ENCODE data around the gene C11orf21. TPM values are rescaled to one million over a fixed set of nuclear protein-coding genes. Genes with fewer than 3 reads are reported as not detected.

The C11orf21 gene
- total RNA-seq, 2 experiments from 2014 or later = 66.4 to 81.0 TPM

GRCh38 chr11:2310073-2310785 is 8.5 kb upstream of the C11orf21 start:
- H3K36me3 Mint-ChIP-seq (ENCODE audit: low read depth) = peaks cover 10% of the 10 kb centered on the region
- peaks cover 16% of the 10 kb centered on the region for H3K4me1 Mint-ChIP-seq
- H3K4me3 Mint-ChIP-seq = no peak overlapping the region
- ChIA-PET POLR2A (no interaction called here), CTCF (interaction anchor here (3.2 to 7.0 kb wide), 2 partner anchors 90 to 110 kb away, joined by 13 to 134 read pairs; partner anchors contain the start of gene TSSC4)
- H3K27me3 Mint-ChIP-seq = no peaks in the 10 kb centered on the region
- no peak for DNase-seq
- no peak overlapping the region for H3K27ac Mint-ChIP-seq
- no peaks in the 10 kb centered on the region for H3K9me3 Mint-ChIP-seq

- Mint-ChIP-seq H3K27me3 (no peaks in the 10 kb centered on the region), H3K36me3 (ENCODE audit: low read depth) (peaks cover 13% of the 10 kb centered on the region), H3K4me1 (peaks cover 21% of the 10 kb centered on the region), H3K27ac (no peak overlapping the region), H3K4me3 (no peak overlapping the region), H3K9me3 (no peaks in the 10 kb centered on the region)
- ChIA-PET CTCF (interaction anchor here (1.0 to 7.0 kb wide), 3 partner anchors 74 to 111 kb away, joined by 3 to 134 read pairs (median 13); partner anchors contain the start of gene TSSC4), POLR2A (no interaction called here)
- DNase-seq = no peak
These were observed 7.7 kb upstream of the C11orf21 start for GRCh38 chr11:2309251-2310072.

- H3K9me3 Mint-ChIP-seq = no peaks in the 10 kb centered on the region
- no peak overlapping the region for H3K27ac Mint-ChIP-seq
- H3K4me3 Mint-ChIP-seq = no peak overlapping the region
- no peak for DNase-seq
- peaks cover 13% of the 10 kb centered on the region for H3K36me3 Mint-ChIP-seq (ENCODE audit: low read depth)
- H3K4me1 Mint-ChIP-seq = peaks cover 26% of the 10 kb centered on the region
- no peaks in the 10 kb centered on the region for H3K27me3 Mint-ChIP-seq
- POLR2A ChIA-PET = no interaction called here
- CTCF ChIA-PET = interaction anchor here (1.0 to 7.0 kb wide), 3 partner anchors 74 to 112 kb away, joined by 3 to 134 read pairs (median 13); partner anchors contain the start of gene TSSC4
These were observed 7.0 kb upstream of the C11orf21 start for GRCh38 chr11:2308713-2309112.

- Mint-ChIP-seq H3K27me3 (no peaks in the 10 kb centered on the region), H3K4me3 (no peak overlapping the region), H3K27ac (peak overlapping the region; percentile 50), H3K4me1 (peaks cover 33% of the 10 kb centered on the region), H3K36me3 (ENCODE audit: low read depth) (peaks cover 14% of the 10 kb centered on the region), H3K9me3 (no peaks in the 10 kb centered on the region)
- ChIA-PET CTCF (interaction anchor here (1.5 to 7.0 kb wide), 3 partner anchors 23 to 114 kb away, joined by 3 to 134 read pairs (median 18); no protein-coding TSS in a partner anchor), POLR2A (no interaction called here)
- DNase-seq = no peak
These were observed 6.0 kb upstream of the C11orf21 start for GRCh38 chr11:2307501-2308331.

GRCh38 chr11:2306877-2307500 is 5.3 kb upstream of the C11orf21 start:
- Mint-ChIP-seq H3K27ac (no peak overlapping the region), H3K4me1 (peaks cover 37% of the 10 kb centered on the region), H3K4me3 (no peak overlapping the region), H3K36me3 (ENCODE audit: low read depth) (peaks cover 17% of the 10 kb centered on the region), H3K9me3 (no peaks in the 10 kb centered on the region), H3K27me3 (no peaks in the 10 kb centered on the region)
- CTCF ChIA-PET = interaction anchor here (1.0 to 7.0 kb wide), 8 partner anchors 23 to 582 kb away, joined by 3 to 134 read pairs (median 5); partner anchors contain the start of genes CD81 and TSSC4
- DNase-seq = no peak
- POLR2A ChIA-PET = no interaction called here

GRCh38 chr11:2306452-2306823 is 4.7 kb upstream of the C11orf21 start:
- peak overlapping the region; percentile 96 for H3K4me3 Mint-ChIP-seq
- no peaks in the 10 kb centered on the region for H3K9me3 Mint-ChIP-seq
- H3K36me3 Mint-ChIP-seq (ENCODE audit: low read depth) = peaks cover 21% of the 10 kb centered on the region
- ChIA-PET CTCF (interaction anchor here (1.0 to 7.0 kb wide), 12 partner anchors 9 to 582 kb away, joined by 3 to 134 read pairs (median 5); partner anchors contain the start of genes ASCL2, CD81 and TSSC4), POLR2A (interaction anchor here (0.7 kb wide), 1 partner anchor 14 kb away, joined by 3 read pairs; no protein-coding TSS in a partner anchor)
- peak overlapping the region; percentile 96 for H3K27ac Mint-ChIP-seq
- no peak for DNase-seq
- no peaks in the 10 kb centered on the region for H3K27me3 Mint-ChIP-seq
- peaks cover 43% of the 10 kb centered on the region for H3K4me1 Mint-ChIP-seq

- no peaks in the 10 kb centered on the region for H3K27me3 Mint-ChIP-seq
- H3K9me3 Mint-ChIP-seq = no peaks in the 10 kb centered on the region
- peak; percentile 42 for DNase-seq
- peak overlapping the region; percentile 96 for H3K4me3 Mint-ChIP-seq
- H3K36me3 Mint-ChIP-seq (ENCODE audit: low read depth) = peaks cover 21% of the 10 kb centered on the region
- ChIA-PET POLR2A (interaction anchor here (0.7 kb wide), 1 partner anchor 14 kb away, joined by 3 read pairs; no protein-coding TSS in a partner anchor), CTCF (interaction anchor here (0.7 to 7.0 kb wide), 26 partner anchors 9 to 586 kb away, joined by 3 to 134 read pairs (median 4); partner anchors contain the start of genes ASCL2, CD81 and TSSC4)
- peaks cover 43% of the 10 kb centered on the region for H3K4me1 Mint-ChIP-seq
- H3K27ac Mint-ChIP-seq = peak overlapping the region; percentile 96
These were observed 4.2 kb upstream of the C11orf21 start for GRCh38 chr11:2305788-2306451.

- POLR2A ChIA-PET = no interaction called here
- Mint-ChIP-seq H3K36me3 (ENCODE audit: low read depth) (peaks cover 24% of the 10 kb centered on the region), H3K9me3 (no peaks in the 10 kb centered on the region), H3K4me1 (peaks cover 47% of the 10 kb centered on the region), H3K27ac (peak overlapping the region; percentile 96), H3K27me3 (no peaks in the 10 kb centered on the region), H3K4me3 (peak overlapping the region; percentile 96)
- CTCF ChIA-PET = interaction anchor here (0.6 to 7.0 kb wide), 35 partner anchors 9 to 1704 kb away, joined by 3 to 134 read pairs (median 4); partner anchors contain the start of genes ASCL2, CD81 and TSSC4
- peak; percentile 71 for DNase-seq
These were observed 3.5 kb upstream of the C11orf21 start for GRCh38 chr11:2305140-2305778.

- H3K4me1 Mint-ChIP-seq = peaks cover 49% of the 10 kb centered on the region
- no peaks in the 10 kb centered on the region for H3K9me3 Mint-ChIP-seq
- no peaks in the 10 kb centered on the region for H3K27me3 Mint-ChIP-seq
- DNase-seq = peak; percentile 5
- ChIA-PET CTCF (interaction anchor here (0.6 to 7.0 kb wide), 31 partner anchors 8 to 1703 kb away, joined by 3 to 134 read pairs (median 4); partner anchors contain the start of genes CD81 and TSSC4), POLR2A (interaction anchor here (0.9 kb wide), 1 partner anchor 73 kb away, joined by 3 read pairs; the partner anchor contains the start of gene CD81)
- H3K4me3 Mint-ChIP-seq = peak overlapping the region; percentile 96
- peak overlapping the region; percentile 78 for H3K27ac Mint-ChIP-seq
- peaks cover 25% of the 10 kb centered on the region for H3K36me3 Mint-ChIP-seq (ENCODE audit: low read depth)
These were observed 2.9 kb upstream of the C11orf21 start for GRCh38 chr11:2304506-2305139.

GRCh38 chr11:2303627-2304505 is 2.1 kb upstream of the C11orf21 start:
- DNase-seq = no peak
- no peaks in the 10 kb centered on the region for H3K9me3 Mint-ChIP-seq

More at GRCh38 chr11:2303627-2304505, 2.1 kb upstream of the C11orf21 start:
- peak overlapping the region; percentile 96 for H3K4me3 Mint-ChIP-seq
- no peaks in the 10 kb centered on the region for H3K27me3 Mint-ChIP-seq
- ChIA-PET CTCF (interaction anchor here (0.8 to 7.0 kb wide), 14 partner anchors 7 to 228 kb away, joined by 3 to 134 read pairs (median 8); partner anchors contain the start of gene TSSC4), POLR2A (interaction anchor here (0.9 kb wide), 1 partner anchor 73 kb away, joined by 3 read pairs; the partner anchor contains the start of gene CD81)
- H3K4me1 Mint-ChIP-seq = peaks cover 56% of the 10 kb centered on the region
- H3K36me3 Mint-ChIP-seq (ENCODE audit: low read depth) = peaks cover 33% of the 10 kb centered on the region
- peak overlapping the region; percentile 85 for H3K27ac Mint-ChIP-seq

Measured in activated CD4-positive, alpha-beta T cell treated with anti-CD3 and anti-CD28 coated beads, Interleukin-2, amount 10 ng/mL, durations not matched to agents 7 days and 5 days (primary cell).